PC-9 (cell line): ENCODE results near the gene FTSJ1. TPM values are rescaled to one million over a fixed set of nuclear protein-coding genes. Genes with fewer than 3 reads are reported as not detected.

Experiments
- BruUV-seq: library from RNA; stranded (reverse); fragments of 400-500 nt; replicated peaks from 2 replicates; lab custom pipeline; 2021; lab: Mats Ljungman, UMichigan
- CTCF ChIA-PET: fragments of 300-600 bp; sonication (Branson Sonifier 250); formaldehyde crosslinking; loops from one replicate; lab custom pipeline; 2022; ENCODE audit warnings: antibody characterized with exemption; lab: Charles Lee
- POLR2A ChIA-PET: fragments of 300-600 bp; sonication (Branson Sonifier 250); formaldehyde crosslinking; loops from one replicate; lab custom pipeline; 2022; ENCODE audit warnings: antibody characterized with exemption; ENCODE audit not compliant: unreplicated experiment; lab: Charles Lee
- DNase-seq, 2 experiments: peaks; one replicate each; pipeline versions ENCODE4 v3.0.0 to v3.0.0-alpha.2; 2015 to 2022; ENCODE audit warnings: mixed read lengths in 1 of 2
- H2AFZ ChIP-seq: fragments of 200-600 bp; sonication (generic); 2 replicates; pipeline ENCODE4 v1.8.1; 2017; ENCODE audit warnings: antibody characterized with exemption
- H3F3A ChIP-seq: fragments of 200-600 bp; sonication (generic); 2 replicates; pipeline ENCODE4 v1.8.1; 2017; ENCODE audit warnings: antibody characterized with exemption, mild to moderate bottlenecking, low read depth; ENCODE audit not compliant: insufficient read depth
- H3K27ac ChIP-seq: fragments of 200-600 bp; sonication (generic); 2 replicates; pipeline ENCODE4 v1.6.1; 2016; ENCODE audit warnings: mixed run types
- H3K27me3 ChIP-seq: fragments of 200-600 bp; sonication (generic); 2 replicates; pipeline ENCODE4 v1.6.1; 2016; ENCODE audit warnings: low read depth, mixed run types; ENCODE audit not compliant: insufficient read depth
- H3K36me3 ChIP-seq: fragments of 200-600 bp; sonication (generic); 2 replicates; pipeline ENCODE4 v1.6.1; 2016; ENCODE audit warnings: low read depth, mixed run types
- H3K4me1 ChIP-seq: fragments of 200-600 bp; sonication (generic); replicated peaks from 2 replicates; pipeline ENCODE4 v1.6.1; 2016; ENCODE audit warnings: mixed run types; ENCODE audit not compliant: insufficient read depth
- H3K4me2 ChIP-seq: fragments of 200-600 bp; sonication (generic); 2 replicates; pipeline ENCODE4 v1.6.1; 2017; ENCODE audit warnings: mixed run types
- H3K4me3 ChIP-seq: fragments of 200-600 bp; sonication (generic); 2 replicates; pipeline ENCODE4 v1.6.1; 2016; ENCODE audit warnings: mixed run types
- H3K79me2 ChIP-seq: fragments of 200-600 bp; sonication (generic); 2 replicates; pipeline ENCODE4 v1.6.1; 2017; ENCODE audit warnings: low read depth, mixed run types
- H3K9me2 ChIP-seq: fragments of 200-600 bp; sonication (generic); 2 replicates; pipeline ENCODE4 v1.8.1; 2017; ENCODE audit warnings: mild to moderate bottlenecking; ENCODE audit not compliant: insufficient read depth
- H3K9me3 ChIP-seq: fragments of 200-600 bp; sonication (generic); 2 replicates; pipeline ENCODE4 v1.8.1; 2016; ENCODE audit warnings: low read depth; ENCODE audit not compliant: insufficient read depth
- H4K20me1 ChIP-seq: fragments of 200-600 bp; sonication (generic); 2 replicates; pipeline ENCODE4 v1.8.1; 2017; ENCODE audit not compliant: insufficient read depth
- CTCF ChIP-seq: fragments of 200-600 bp; sonication (generic); conservative IDR thresholded peaks from 2 replicates; pipeline ENCODE4 v1.6.1; 2017; ENCODE audit warnings: mixed run types, antibody characterized with exemption, mild to moderate bottlenecking, moderate library complexity
- EZH2 ChIP-seq: fragments of 200-600 bp; sonication (generic); IDR thresholded peaks from 2 replicates; pipeline ENCODE4 v1.8.0; 2017; ENCODE audit warnings: antibody characterized with exemption, low read depth
- intact Hi-C: fragments of 100-400 bp; cut with micrococcal nuclease; formaldehyde crosslinking; loops from one replicate; pipeline ENCODE4 v1.10.0; 2022; ENCODE audit not compliant: unreplicated experiment
- total RNA-seq: library from RNA; stranded (reverse); gene quantifications from 2 replicates; pipeline ENCODE4 v1.2.3, GENCODE V29; 2021

Gene FTSJ1
- total RNA-seq, 1 experiment from 2014 or later, result 44.0 TPM

GRCh38 chrX:48460606-48461005, 15.4 kb upstream of the FTSJ1 start:
- BruUV-seq, result no TSS peak

GRCh38 chrX:48461830-48462229, 14.2 kb upstream of the FTSJ1 start:
- H3K27me3 ChIP-seq, result no peaks in the 10 kb centered on the region
- no peak for TF ChIP-seq EZH2
- TF ChIP-seq CTCF, result no peak
- H3K9me3 ChIP-seq, result no peaks in the 10 kb centered on the region
- ChIA-PET POLR2A (no interaction called here), CTCF (no interaction called here)
- no peak overlapping the region for H3K4me2 ChIP-seq
- no peak for DNase-seq
- H3K4me3 ChIP-seq, result no peak overlapping the region
- H3K79me2 ChIP-seq, result no peaks in the 10 kb centered on the region
- no peaks in the 10 kb centered on the region for H3K4me1 ChIP-seq
- H3K27ac ChIP-seq, result no peak overlapping the region
- no peaks in the 10 kb centered on the region for H3K36me3 ChIP-seq
- no peaks in the 10 kb centered on the region for H4K20me1 ChIP-seq
- intact Hi-C loops, result no loop called here
- BruUV-seq, result no TSS peak
- no peak overlapping the region for H2AFZ ChIP-seq
- H3K9me2 ChIP-seq, result no peaks in the 10 kb centered on the region
- no peaks in the 10 kb centered on the region for H3F3A ChIP-seq

More at GRCh38 chrX:48460606-48461005, 15.4 kb upstream of the FTSJ1 start:
- Histone ChIP-seq H3K4me2 (no peak overlapping the region), H3K36me3 (no peaks in the 10 kb centered on the region), H3K27ac (no peak overlapping the region), H3K79me2 (no peaks in the 10 kb centered on the region), H3K9me2 (no peaks in the 10 kb centered on the region), H4K20me1 (no peaks in the 10 kb centered on the region), H3K4me3 (no peak overlapping the region), H3K9me3 (no peaks in the 10 kb centered on the region), H3K4me1 (no peaks in the 10 kb centered on the region), H3K27me3 (no peaks in the 10 kb centered on the region), H3F3A (no peaks in the 10 kb centered on the region), H2AFZ (no peak overlapping the region)
- intact Hi-C loops, result no loop called here
- TF ChIP-seq EZH2, result no peak
- no peak for TF ChIP-seq CTCF
- CTCF ChIA-PET, result no interaction called here
- no peak for DNase-seq
- POLR2A ChIA-PET, result no interaction called here

GRCh38 chrX:48465336-48465933, 10.6 kb upstream of the FTSJ1 start:
- Histone ChIP-seq H3K4me1 (no peaks in the 10 kb centered on the region), H3K9me2 (no peaks in the 10 kb centered on the region), H3K9me3 (no peaks in the 10 kb centered on the region), H3K27ac (no peak overlapping the region), H2AFZ (no peak overlapping the region), H3K27me3 (no peaks in the 10 kb centered on the region), H3F3A (no peaks in the 10 kb centered on the region), H3K4me3 (no peak overlapping the region), H3K36me3 (no peaks in the 10 kb centered on the region), H3K79me2 (no peaks in the 10 kb centered on the region), H4K20me1 (no peaks in the 10 kb centered on the region), H3K4me2 (no peak overlapping the region)
- intact Hi-C loops, result no loop called here
- BruUV-seq, result no TSS peak
- CTCF ChIA-PET, result no interaction called here
- POLR2A ChIA-PET, result no interaction called here
- DNase-seq, result no peak
- TF ChIP-seq EZH2, result no peak
- no peak for TF ChIP-seq CTCF
